Neutrophil (primary cell): ENCODE data around the gene TEAD1.

ENCODE experiments used
- H3K27ac ChIP-seq: fragments of 200-600 bp; sonication (generic); 2 replicates; pipeline ENCODE4 v1.5.1; 2016; ENCODE audit warnings: mild to moderate bottlenecking, moderate library complexity
- H3K27me3 ChIP-seq: fragments of 200-600 bp; sonication (generic); 2 replicates; pipeline ENCODE4 v1.6.0; 2016; ENCODE audit warnings: mild to moderate bottlenecking
- H3K36me3 ChIP-seq: fragments of 200-600 bp; sonication (generic); 2 replicates; pipeline ENCODE4 v1.5.1; 2017
- H3K4me1 ChIP-seq, 2 experiments: fragments of 200-600 bp in 1 of 2; sonication (generic) in 1 of 2; 1 replicate in 1 of 2; 2 replicates in 1 of 2; pipeline versions ENCODE4 v1.5.1 to v1.6.1; 2013 to 2016; ENCODE audit warnings: low read depth in 1 of 2, low read length in 1 of 2, mild to moderate bottlenecking in 1 of 2, moderate library complexity in 1 of 2; ENCODE audit not compliant: control insufficient read depth in 1 of 2, insufficient read depth in 1 of 2
- H3K4me3 ChIP-seq, 2 experiments: fragments of 200-600 bp in 1 of 2; sonication (generic) in 1 of 2; 1 replicate in 1 of 2; 2 replicates in 1 of 2; pipeline ENCODE4 v1.5.1; 2013 to 2016; ENCODE audit warnings: low read depth in 1 of 2, low read length in 1 of 2, mild to moderate bottlenecking in 1 of 2, moderate library complexity in 1 of 2
- H3K9me3 ChIP-seq: fragments of 200-600 bp; sonication (generic); 2 replicates; pipeline ENCODE4 v1.5.1; 2016
- CTCF ChIP-seq: fragments of 200-600 bp; sonication (generic); IDR thresholded peaks from 2 replicates; pipeline ENCODE4 v1.5.1; 2016; ENCODE audit warnings: antibody characterized with exemption

The TEAD1 gene

GRCh38 chr11:12941671-12942070 is 267.4 kb downstream of the TEAD1 start:
- no peak overlapping the region for H3K4me3 ChIP-seq
- peaks cover 0 to 5% of the 10 kb centered on the region in 2 experiments for H3K4me1 ChIP-seq
- no peak for TF ChIP-seq CTCF
- H3K27me3 ChIP-seq, result peaks cover 10% of the 10 kb centered on the region
- no peak overlapping the region for H3K27ac ChIP-seq
- no peaks in the 10 kb centered on the region for H3K9me3 ChIP-seq
- H3K36me3 ChIP-seq, result no peaks in the 10 kb centered on the region

- no peaks in the 10 kb centered on the region for H3K9me3 ChIP-seq
- peaks cover 10% of the 10 kb centered on the region for H3K27me3 ChIP-seq
- H3K4me1 ChIP-seq, result peaks cover 0 to 5% of the 10 kb centered on the region in 2 experiments
- TF ChIP-seq CTCF, result no peak
- H3K36me3 ChIP-seq, result no peaks in the 10 kb centered on the region
- H3K27ac ChIP-seq, result no peak overlapping the region
- H3K4me3 ChIP-seq, result no peak overlapping the region
Observed at GRCh38 chr11:12942157-12942556, 267.9 kb downstream of the TEAD1 start.

- H3K36me3 ChIP-seq, result no peaks in the 10 kb centered on the region
- peaks cover 0 to 5% of the 10 kb centered on the region in 2 experiments for H3K4me1 ChIP-seq
- TF ChIP-seq CTCF, result no peak
- no peak overlapping the region for H3K27ac ChIP-seq
- no peak overlapping the region for H3K4me3 ChIP-seq
- H3K9me3 ChIP-seq, result no peaks in the 10 kb centered on the region
- peaks cover 8% of the 10 kb centered on the region for H3K27me3 ChIP-seq
Observed at GRCh38 chr11:12943311-12943710, 269.1 kb downstream of the TEAD1 start.

- Histone ChIP-seq H3K4me1 (peaks cover 0 to 5% of the 10 kb centered on the region in 2 experiments), H3K36me3 (no peaks in the 10 kb centered on the region), H3K9me3 (no peaks in the 10 kb centered on the region), H3K27ac (no peak overlapping the region), H3K27me3 (peaks cover 5% of the 10 kb centered on the region), H3K4me3 (no peak overlapping the region)
- no peak for TF ChIP-seq CTCF
Observed at GRCh38 chr11:12944889-12945288, 270.7 kb downstream of the TEAD1 start.

GRCh38 chr11:12949453-12949852 is 275.2 kb downstream of the TEAD1 start:
- Histone ChIP-seq H3K36me3 (no peaks in the 10 kb centered on the region), H3K9me3 (no peaks in the 10 kb centered on the region), H3K4me3 (no peak overlapping the region), H3K4me1 (no peaks in the 10 kb centered on the region), H3K27me3 (no peaks in the 10 kb centered on the region), H3K27ac (no peak overlapping the region)
- TF ChIP-seq CTCF, result no peak

- no peaks in the 10 kb centered on the region for H3K4me1 ChIP-seq
- no peaks in the 10 kb centered on the region for H3K27me3 ChIP-seq
- H3K4me3 ChIP-seq, result no peak overlapping the region
- H3K27ac ChIP-seq, result no peak overlapping the region
- no peak for TF ChIP-seq CTCF
- H3K36me3 ChIP-seq, result no peaks in the 10 kb centered on the region
- H3K9me3 ChIP-seq, result no peaks in the 10 kb centered on the region
Observed at GRCh38 chr11:12950670-12951069, 276.4 kb downstream of the TEAD1 start.
